Transverse colon (tissue), 4 donors: ENCODE results near the gene CAT. TPM values are rescaled to one million over a fixed set of nuclear protein-coding genes. Genes with fewer than 3 reads are reported as not detected.

Experiments used
- DNase-seq: peaks from one replicate; pipeline ENCODE4 v3.0.0-alpha.2; 2019
- H3K27ac ChIP-seq, 4 donors: fragments of 200-600 bp; sonication (generic); 2 replicates each; pipeline ENCODE4 v1.5.1; 2016 to 2018; ENCODE audit warnings: inconsistent platforms in 4 of 4
- H3K27me3 ChIP-seq: fragments of 200-600 bp; sonication (generic); 2 replicates; pipeline ENCODE4 v1.5.1; 2017; ENCODE audit warnings: inconsistent platforms
- H3K36me3 ChIP-seq, 4 donors: fragments of 200-600 bp; sonication (generic); 2 replicates each; pipeline ENCODE4 v1.5.1; 2017 to 2019; ENCODE audit warnings: inconsistent platforms in 4 of 4
- H3K4me1 ChIP-seq, 4 donors: fragments of 200-600 bp; sonication (generic); 2 replicates each; pipeline ENCODE4 v1.5.1; 2017 to 2020; ENCODE audit warnings: inconsistent platforms in 4 of 4
- H3K4me3 ChIP-seq, 4 donors: fragments of 200-600 bp; sonication (generic); 1 replicate in 1 of 4; 2 replicates in 3 of 4; pipeline versions ENCODE4 v1.5.1 to v1.6.1; 2017 to 2019; ENCODE audit warnings: inconsistent platforms in 4 of 4
- H3K9me3 ChIP-seq, 2 donors: fragments of 200-600 bp; sonication (generic); 2 replicates each; pipeline ENCODE4 v1.5.1; 2017 to 2019; ENCODE audit warnings: inconsistent platforms in 2 of 2
- EP300 ChIP-seq: sonication (generic); formaldehyde crosslinking; IDR thresholded peaks from one replicate; pipeline ENCODE4 v1.6.1; 2017; ENCODE audit warnings: antibody characterized with exemption, low read depth
- POLR2A ChIP-seq: fragments of 450-650 bp; IDR thresholded peaks from one replicate; pipeline ENCODE4 v1.6.1; 2016; ENCODE audit warnings: antibody characterized with exemption, mild to moderate bottlenecking, moderate library complexity
- POLR2AphosphoS5 ChIP-seq, 3 donors: sonication (generic); formaldehyde crosslinking; IDR thresholded peaks; one replicate each; pipeline ENCODE4 v1.6.1; 2016; ENCODE audit warnings: antibody characterized with exemption in 3 of 3
- in situ Hi-C, 4 donors: fragments of 200-750 bp; cut with MboI; loops; one replicate each; pipeline versions ENCODE4 v1.15.0 to v1.15.1; 2017; ENCODE audit warnings: low sequenced_read_pairs in 3 of 4, low pct_ligation_motif_present in 1 of 4, low pct_unique_long_range_greater_than_20kb in 1 of 4
- intact Hi-C: fragments of 100-400 bp; cut with DNase I; formaldehyde crosslinking; loops from one replicate; pipeline ENCODE4 v1.15.1; 2023; ENCODE audit warnings: low total_unique reads
- small RNA-seq, 4 donors: library from RNA; depleted of rRNA; stranded (forward); fragments of <200 nt; gene quantifications; one replicate each; pipeline ENCODE3, GENCODE V24; 2016
- total RNA-seq, 4 donors: library from RNA; depleted of rRNA; stranded (reverse); fragments of >200 nt; gene quantifications; one replicate each; pipeline ENCODE4 v1.1.0, GENCODE V29; 2016
- TF ChIP-seq, protein P1 (sequence below), 5 experiments: fragments of 200-600 bp in 3 of 5; fragments of 450-650 bp in 2 of 5; sonication (generic) in 3 of 5; IDR thresholded peaks; 1 replicate in 2 of 5; 2 replicates in 3 of 5; pipeline ENCODE4 v1.5.1; 2016 to 2017; ENCODE audit warnings: antibody characterized with exemption in 5 of 5, inconsistent platforms in 3 of 5, mild to moderate bottlenecking in 2 of 5, moderate library complexity in 1 of 5

The CAT gene
- total RNA-seq, 4 donors from 2014 or later: 81.2 to 168 (median 133) TPM

DNA sequence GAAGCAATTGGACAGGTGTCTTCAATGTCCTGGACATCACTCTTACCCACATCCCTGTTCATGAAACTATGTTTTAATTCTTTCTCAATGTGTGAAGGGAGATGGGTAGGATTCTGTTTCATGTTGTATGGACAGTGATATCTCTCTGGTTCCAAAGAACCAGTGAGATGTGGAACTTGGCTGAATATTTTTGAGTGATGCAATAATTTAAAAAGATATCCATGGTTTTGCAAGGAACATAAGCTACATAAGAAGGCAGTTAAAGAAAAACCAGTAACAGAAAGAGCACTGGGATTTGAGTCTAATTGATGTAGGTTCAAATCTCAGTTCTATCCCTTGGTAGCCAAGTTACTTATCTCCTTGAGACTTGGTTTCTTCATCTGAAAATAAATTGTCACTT, 82.5 kb downstream of the CAT start:
- Histone ChIP-seq H3K4me3 (no peak overlapping the region), H3K27me3 (no peaks in the 10 kb centered on the region), H3K9me3 (no peaks in the 10 kb centered on the region), H3K4me1 (no peaks in the 10 kb centered on the region), H3K36me3 (no peaks in the 10 kb centered on the region), H3K27ac (no peak overlapping the region)
- intact Hi-C loops (no loop called here), in situ Hi-C loops (no loop called here)
- no peak for DNase-seq
- TF ChIP-seq EP300 (no peak), POLR2AphosphoS5 (IDR thresholded peaks at IDR 0.05) (no peak), POLR2A (no peak)
- TF ChIP-seq, protein P1, sequence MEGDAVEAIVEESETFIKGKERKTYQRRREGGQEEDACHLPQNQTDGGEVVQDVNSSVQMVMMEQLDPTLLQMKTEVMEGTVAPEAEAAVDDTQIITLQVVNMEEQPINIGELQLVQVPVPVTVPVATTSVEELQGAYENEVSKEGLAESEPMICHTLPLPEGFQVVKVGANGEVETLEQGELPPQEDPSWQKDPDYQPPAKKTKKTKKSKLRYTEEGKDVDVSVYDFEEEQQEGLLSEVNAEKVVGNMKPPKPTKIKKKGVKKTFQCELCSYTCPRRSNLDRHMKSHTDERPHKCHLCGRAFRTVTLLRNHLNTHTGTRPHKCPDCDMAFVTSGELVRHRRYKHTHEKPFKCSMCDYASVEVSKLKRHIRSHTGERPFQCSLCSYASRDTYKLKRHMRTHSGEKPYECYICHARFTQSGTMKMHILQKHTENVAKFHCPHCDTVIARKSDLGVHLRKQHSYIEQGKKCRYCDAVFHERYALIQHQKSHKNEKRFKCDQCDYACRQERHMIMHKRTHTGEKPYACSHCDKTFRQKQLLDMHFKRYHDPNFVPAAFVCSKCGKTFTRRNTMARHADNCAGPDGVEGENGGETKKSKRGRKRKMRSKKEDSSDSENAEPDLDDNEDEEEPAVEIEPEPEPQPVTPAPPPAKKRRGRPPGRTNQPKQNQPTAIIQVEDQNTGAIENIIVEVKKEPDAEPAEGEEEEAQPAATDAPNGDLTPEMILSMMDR (IDR thresholded peaks at IDR 0.05): no peak

Small RNAs within 50 kb of the gene (small RNA-seq; reads per million reads assigned to genes)
- gene AL035079.1: 0 reads per million in 4 donors

Other genes starting within 250 kb of the CAT start
- gene ABTB2, start 80.9 kb upstream of the CAT start, total RNA-seq: 10 to 100 TPM in 3 of 4 donors, under 1 TPM in 1; 0.60 to 41.9 (median 20.7) TPM
- not detected for gene ELF5, start 74.9 kb downstream of the CAT start, total RNA-seq
- gene EHF, start 182.2 kb downstream of the CAT start, total RNA-seq: 100 to 1,000 TPM; 206 to 406 (median 262) TPM